Astrocyte of the cerebellum (primary cell): Measurements from ENCODE around the gene CDC42BPB.

Source experiments
- DNase-seq: peaks from one replicate; pipeline ENCODE4 v3.0.0-alpha.2; 2011; ENCODE audit warnings: low read depth
- H3K4me3 ChIP-seq: 2 replicates; pipeline ENCODE4 v1.5.1; 2011; ENCODE audit warnings: mild to moderate bottlenecking, low read depth, low read length, moderate library complexity
- CTCF ChIP-seq: IDR thresholded peaks from 2 replicates; pipeline ENCODE4 v1.5.1; 2012; ENCODE audit warnings: low read length, low read depth, moderate library complexity, mild to moderate bottlenecking; ENCODE audit errors: missing control alignments
- in situ Hi-C: cut with HindIII; loops from 2 replicates; pipeline ENCODE4 v1.10.0; 2017; ENCODE audit warnings: low sequenced_read_pairs

CDC42BPB gene

GRCh38 chr14:102891111-102891510, 166.2 kb downstream of the CDC42BPB start:
- TF ChIP-seq CTCF = no peak
- in situ Hi-C loops = no loop called here
- DNase-seq = no peak
- no peak overlapping the region for H3K4me3 ChIP-seq

GRCh38 chr14:102889615-102890014, 167.7 kb downstream of the CDC42BPB start:
- H3K4me3 ChIP-seq = no peak overlapping the region
- TF ChIP-seq CTCF = no peak
- no peak for DNase-seq

GRCh38 chr14:102888748-102889147, 168.6 kb downstream of the CDC42BPB start:
- in situ Hi-C loops = no loop called here
- no peak overlapping the region for H3K4me3 ChIP-seq
- no peak for DNase-seq
- TF ChIP-seq CTCF = no peak

More at GRCh38 chr14:102889615-102890014, 167.7 kb downstream of the CDC42BPB start:
- in situ Hi-C loops = no loop called here

GRCh38 chr14:102885737-102886447, 171.5 kb downstream of the CDC42BPB start:
- in situ Hi-C loops = no loop called here
- TF ChIP-seq CTCF = no peak
- H3K4me3 ChIP-seq = no peak overlapping the region
- no peak for DNase-seq

- in situ Hi-C loops = no loop called here
- no peak overlapping the region for H3K4me3 ChIP-seq
- no peak for TF ChIP-seq CTCF
- DNase-seq = no peak
Measured at GRCh38 chr14:102883554-102883953, 173.8 kb downstream of the CDC42BPB start.

GRCh38 chr14:102883089-102883541, 174.2 kb downstream of the CDC42BPB start:
- H3K4me3 ChIP-seq = no peak overlapping the region
- DNase-seq = no peak
- no peak for TF ChIP-seq CTCF
- in situ Hi-C loops = no loop called here
